22Rv1 (cell line): ENCODE data around the gene EXOC3L1.

Experiments
- H3K27ac ChIP-seq: fragments of 450-650 bp; 2 replicates; pipeline ENCODE4 v1.5.1; 2017
- CTCF ChIP-seq: fragments of 450-650 bp; IDR thresholded peaks from 2 replicates; pipeline ENCODE4 v1.5.1; 2017; ENCODE audit warnings: mild to moderate bottlenecking
- ZFX ChIP-seq: fragments of 450-650 bp; IDR thresholded peaks from 2 replicates; pipeline ENCODE4 v1.6.1; 2017; ENCODE audit warnings: antibody characterized with exemption, borderline replicate concordance

The EXOC3L1 gene

GRCh38 chr16:67184995-67185650 lies 4.8 kb downstream of the EXOC3L1 start:
- H3K27ac ChIP-seq: peak overlapping the region; percentile 97

GRCh38 chr16:67184453-67184994 lies 5.4 kb downstream of the EXOC3L1 start:
- H3K27ac ChIP-seq: peak overlapping the region; percentile 97
- TF ChIP-seq CTCF (no peak), ZFX (no peak)

More at GRCh38 chr16:67184995-67185650, 4.8 kb downstream of the EXOC3L1 start:
- no peak for TF ChIP-seq ZFX
- peak; percentile 92 for TF ChIP-seq CTCF

- H3K27ac ChIP-seq: peak within 1 kb of the TSS; percentile 97
- TF ChIP-seq ZFX (no peak), CTCF (no peak)
These were observed 6.1 kb downstream of the EXOC3L1 start, which contains the start of gene MATCAP1 for GRCh38 chr16:67183627-67184452. Gene MATCAP1 (minus strand): TSS chr16:67183963. CDS start chr16:67180610, 3,353 bp downstream.

- TF ChIP-seq ZFX: no peak
- TF ChIP-seq CTCF: no peak
- H3K27ac ChIP-seq: peak overlapping the region; percentile 97
These were observed 6.7 kb downstream of the EXOC3L1 start for GRCh38 chr16:67183284-67183626.

- no peak for TF ChIP-seq ZFX
- TF ChIP-seq CTCF: no peak
- peak overlapping the region; percentile 97 for H3K27ac ChIP-seq
These were observed 7.6 kb downstream of the EXOC3L1 start for GRCh38 chr16:67182288-67182687.

GRCh38 chr16:67181346-67181745 lies 8.6 kb downstream of the EXOC3L1 start:
- no peak overlapping the region for H3K27ac ChIP-seq

More at GRCh38 chr16:67181346-67181745, 8.6 kb downstream of the EXOC3L1 start:
- TF ChIP-seq CTCF (no peak), ZFX (no peak)
